GM12878 (cell line): ENCODE results near the gene RGS6. TPM values are rescaled to one million over a fixed set of nuclear protein-coding genes. Genes with fewer than 3 reads are reported as not detected.

ENCODE experiments used
- ATAC-seq: fragments of 200-7000 bp; cut with Tn5 transposase; 3 replicates; pipeline ENCODE4 v1.9.1; 2020; ENCODE audit warnings: mild to moderate bottlenecking, moderate library complexity
- BruUV-seq: library from RNA; stranded (reverse); fragments of 400-500 nt; replicated peaks from 2 replicates; lab custom pipeline; 2021; lab: Mats Ljungman, UMichigan
- CTCF ChIA-PET: fragments of 300-600 bp; sonication (Branson Sonifier 250); formaldehyde crosslinking; extraction: SDS; loops from one replicate; lab custom pipeline; 2021; ENCODE audit warnings: inconsistent platforms; lab: Yijun Ruan, JAX
- POLR2A ChIA-PET: fragments of 350-600 bp; formaldehyde crosslinking; extraction: SDS; loops from one replicate; lab custom pipeline; 2021; ENCODE audit warnings: inconsistent platforms; lab: Charles Lee
- RAD21 ChIA-PET: fragments of 300-600 bp; sonication (Branson Sonifier 250); formaldehyde crosslinking; loops from one replicate; lab custom pipeline; 2023; ENCODE audit warnings: antibody characterized with exemption; ENCODE audit not compliant: unreplicated experiment; lab: Charles Lee
- SMC1A ChIA-PET: fragments of 300-600 bp; sonication (Branson Sonifier 250); formaldehyde crosslinking; loops from one replicate; lab custom pipeline; 2023; ENCODE audit not compliant: unreplicated experiment, uncharacterized antibody; lab: Charles Lee
- DNase-seq: peaks from one replicate; pipeline ENCODE4 v3.0.0-alpha.2; 2011; ENCODE audit warnings: low read depth, low spot score
- FAIRE-seq: peaks from 3 replicates; lab custom pipeline; 2011; peaks lifted over from hg19 to GRCh38; lab: Jason Lieb, UNC
- H2AFZ ChIP-seq: 2 replicates; pipeline ENCODE4 v1.6.0; 2011; ENCODE audit warnings: low read depth, low read length, control low read depth; ENCODE audit not compliant: control insufficient read depth
- H3K27ac ChIP-seq: 2 replicates; pipeline ENCODE4 v1.5.1; 2011; ENCODE audit warnings: control low read depth; ENCODE audit not compliant: control insufficient read depth, insufficient read depth
- H3K27me3 ChIP-seq, 2 experiments: replicated peaks in 1 of 2; 2 replicates each; pipeline versions ENCODE4 v1.6.0 to v1.6.1; 2011; ENCODE audit warnings: low read length in 1 of 2; ENCODE audit not compliant: control insufficient read depth in 2 of 2, insufficient read depth in 2 of 2
- H3K36me3 ChIP-seq, 2 experiments: 2 replicates each; pipeline ENCODE4 v1.5.1; 2011; ENCODE audit warnings: low read length in 1 of 2; ENCODE audit not compliant: control insufficient read depth in 2 of 2, insufficient read depth in 2 of 2
- H3K4me1 ChIP-seq: 2 replicates; pipeline ENCODE4 v1.6.1; 2011; ENCODE audit warnings: mild to moderate bottlenecking, low read length, moderate library complexity, mixed read lengths; ENCODE audit not compliant: control insufficient read depth, insufficient read depth
- H3K4me2 ChIP-seq: 2 replicates; pipeline ENCODE4 v1.6.0; 2011; ENCODE audit warnings: control low read depth; ENCODE audit not compliant: control insufficient read depth, insufficient read depth
- H3K4me3 ChIP-seq: fragments of 200-600 bp; sonication (generic); 2 replicates; pipeline ENCODE4 v1.5.1; 2016
- H3K79me2 ChIP-seq: 2 replicates; pipeline ENCODE4 v1.6.0; 2011; ENCODE audit warnings: low read length; ENCODE audit not compliant: control insufficient read depth, insufficient read depth
- H3K9ac ChIP-seq: 2 replicates; pipeline ENCODE4 v1.8.0; 2011; ENCODE audit warnings: low read length, control low read depth, mixed read lengths; ENCODE audit not compliant: control insufficient read depth, insufficient read depth
- H3K9me3 ChIP-seq: replicated peaks from 3 replicates; pipeline ENCODE4 v1.5.1; 2011; ENCODE audit warnings: mild to moderate bottlenecking, low read length; ENCODE audit not compliant: control insufficient read depth, insufficient read depth
- H4K20me1 ChIP-seq: 2 replicates; pipeline ENCODE4 v1.6.0; 2011; ENCODE audit not compliant: control insufficient read depth, insufficient read depth
- BCL11A ChIP-seq: IDR thresholded peaks from 2 replicates; pipeline ENCODE4 v1.6.1; 2011; ENCODE audit warnings: low read depth, low read length
- EED ChIP-seq: sonication (generic); IDR thresholded peaks from 2 replicates; pipeline ENCODE4 v1.6.1; 2016; ENCODE audit warnings: antibody characterized with exemption, low read depth
- HCFC1 ChIP-seq: fragments of 150-350 bp; IDR thresholded peaks from 2 replicates; pipeline ENCODE4 v1.6.1; 2014; ENCODE audit warnings: low read length
- MXI1 ChIP-seq: fragments of 150-350 bp; IDR thresholded peaks from 2 replicates; pipeline ENCODE4 v1.6.1; 2011; ENCODE audit warnings: low read depth, mild to moderate bottlenecking, inconsistent platforms, low read length, improper control_type of control experiment
- NFYA ChIP-seq: IDR thresholded peaks from 2 replicates; pipeline ENCODE4 v1.6.1; 2011; ENCODE audit warnings: low read depth, mild to moderate bottlenecking, low read length, improper control_type of control experiment, borderline replicate concordance
- RB1 ChIP-seq: fragments of 450-650 bp; formaldehyde crosslinking; IDR thresholded peaks from 2 replicates; pipeline ENCODE4 v1.6.1; 2017; ENCODE audit warnings: mild to moderate bottlenecking, borderline replicate concordance
- RELA ChIP-seq: fragments of 450-650 bp; IDR thresholded peaks from 2 replicates; pipeline ENCODE4 v1.8.0; 2014; ENCODE audit warnings: borderline replicate concordance; ENCODE audit not compliant: partially characterized antibody
- SMAD1 ChIP-seq: fragments of 450-650 bp; IDR thresholded peaks from 2 replicates; pipeline ENCODE4 v1.6.1; 2018; ENCODE audit warnings: mild to moderate bottlenecking, low read depth; ENCODE audit not compliant: partially characterized antibody
- TARDBP ChIP-seq: IDR thresholded peaks from 2 replicates; pipeline ENCODE4 v1.6.1; 2016; ENCODE audit warnings: borderline replicate concordance
- ZNF24 ChIP-seq: fragments of 450-650 bp; IDR thresholded peaks from 2 replicates; pipeline ENCODE4 v1.6.1; 2017; ENCODE audit warnings: antibody characterized with exemption, mild to moderate bottlenecking
- ZNF384 ChIP-seq: IDR thresholded peaks from 2 replicates; pipeline ENCODE4 v1.6.1; 2012; ENCODE audit warnings: low read depth, mild to moderate bottlenecking, low read length, improper control_type of control experiment, borderline replicate concordance
- ZSCAN29 ChIP-seq: fragments of 450-650 bp; IDR thresholded peaks from 2 replicates; pipeline ENCODE4 v1.6.1; 2017; ENCODE audit warnings: mild to moderate bottlenecking, moderate library complexity
- WGBS: methylation state at CpG from one replicate; pipeline ENCODE4 v1.1.6; 2016; ENCODE audit warnings: low lambda C conversion rate; ENCODE audit not compliant: insufficient replicate concordance, insufficient coverage; ENCODE audit errors: missing lambda C conversion rate; 5-methylcytosine and 5-hydroxymethylcytosine counted together
- in situ Hi-C: fragments of 300-500 bp; cut with MboI; formaldehyde crosslinking; loops from 9 replicates; pipeline ENCODE4 v1.14.3; 2018; ENCODE audit warnings: mixed read lengths
- intact Hi-C: fragments of 100-400 bp; cut with micrococcal nuclease; formaldehyde crosslinking; loops from one replicate; pipeline ENCODE4 v1.14.2; 2022; ENCODE audit not compliant: unreplicated experiment
- polyA plus RNA-seq, 11 experiments: library from polyadenylated mRNA; depleted of rRNA in 4 of 11; unstranded in 6 of 11; stranded (reverse) in 5 of 11; fragments of >200 nt; fragmentation: Nextera tagmentation in 4 of 11; fragmentation: Illumina TruSeq in 1 of 11; extraction: Ambion mirVana in 4 of 11; extraction: Trizol in 1 of 11; gene quantifications; 1 replicate in 1 of 11; 2 replicates in 10 of 11; pipeline versions ENCODE4 v1.2.1 to v1.2.3, GENCODE V29; 2011 to 2016; ENCODE audit warnings: inconsistent platforms in 2 of 11, missing spikeins in 2 of 11, low read depth in 1 of 11
- total RNA-seq, 4 experiments: library from RNA; depleted of rRNA in 3 of 4; stranded (reverse); fragments of >200 nt in 3 of 4; fragmentation: Illumina TruSeq in 1 of 4; extraction: Trizol in 1 of 4; gene quantifications; 2 replicates each; pipeline versions ENCODE4 v1.2.1 to v1.2.3, GENCODE V29; 2013 to 2021
- TF ChIP-seq, protein P1 (sequence below): fragments of 450-650 bp; IDR thresholded peaks from 2 replicates; pipeline ENCODE4 v1.6.1; 2018; ENCODE audit warnings: borderline replicate concordance, mild to moderate bottlenecking; ENCODE audit not compliant: partially characterized antibody
- TF ChIP-seq, protein P2 (sequence below): fragments of 450-650 bp; IDR thresholded peaks from 2 replicates; pipeline ENCODE4 v1.6.1; 2017; ENCODE audit warnings: low read depth, mild to moderate bottlenecking, moderate library complexity
- TF ChIP-seq, protein P3 (sequence below): fragments of 450-650 bp; formaldehyde crosslinking; IDR thresholded peaks from 2 replicates; pipeline ENCODE4 v1.4.0; 2022; ENCODE audit warnings: mild to moderate bottlenecking, moderate library complexity

Gene RGS6
- total and polyA plus RNA-seq, 10 of the 15 experiments (the other 5 are each of a cell fraction or from before 2014, with no cell fraction given), result 3.9 to 18.1 (median 12.4) TPM

DNA sequence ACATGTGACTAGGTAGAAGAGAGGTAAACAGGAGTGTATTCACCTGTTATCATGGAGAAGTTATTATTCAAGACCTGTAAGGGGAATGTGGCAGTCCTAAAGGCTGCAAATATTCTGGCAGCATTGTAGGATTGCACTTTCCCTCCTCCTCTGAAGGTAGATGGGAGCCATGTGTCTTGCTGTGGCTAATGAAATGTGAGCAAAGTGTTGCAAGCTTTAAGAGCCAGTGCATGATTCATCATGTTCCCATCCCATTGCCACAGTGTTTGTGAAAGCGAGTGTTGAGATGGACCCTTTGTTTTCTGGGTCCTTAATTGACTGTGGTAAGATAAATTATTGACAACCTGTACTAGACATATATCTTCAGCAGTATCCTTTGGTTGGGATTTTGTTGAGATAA lies 128.7 kb downstream of the RGS6 start (continued):
- TF ChIP-seq BCL11A (no peak), ZNF384 (no peak), EED (no peak), ZSCAN29 (no peak), ZNF24 (no peak), TARDBP (no peak)
- TF ChIP-seq, protein P1, sequence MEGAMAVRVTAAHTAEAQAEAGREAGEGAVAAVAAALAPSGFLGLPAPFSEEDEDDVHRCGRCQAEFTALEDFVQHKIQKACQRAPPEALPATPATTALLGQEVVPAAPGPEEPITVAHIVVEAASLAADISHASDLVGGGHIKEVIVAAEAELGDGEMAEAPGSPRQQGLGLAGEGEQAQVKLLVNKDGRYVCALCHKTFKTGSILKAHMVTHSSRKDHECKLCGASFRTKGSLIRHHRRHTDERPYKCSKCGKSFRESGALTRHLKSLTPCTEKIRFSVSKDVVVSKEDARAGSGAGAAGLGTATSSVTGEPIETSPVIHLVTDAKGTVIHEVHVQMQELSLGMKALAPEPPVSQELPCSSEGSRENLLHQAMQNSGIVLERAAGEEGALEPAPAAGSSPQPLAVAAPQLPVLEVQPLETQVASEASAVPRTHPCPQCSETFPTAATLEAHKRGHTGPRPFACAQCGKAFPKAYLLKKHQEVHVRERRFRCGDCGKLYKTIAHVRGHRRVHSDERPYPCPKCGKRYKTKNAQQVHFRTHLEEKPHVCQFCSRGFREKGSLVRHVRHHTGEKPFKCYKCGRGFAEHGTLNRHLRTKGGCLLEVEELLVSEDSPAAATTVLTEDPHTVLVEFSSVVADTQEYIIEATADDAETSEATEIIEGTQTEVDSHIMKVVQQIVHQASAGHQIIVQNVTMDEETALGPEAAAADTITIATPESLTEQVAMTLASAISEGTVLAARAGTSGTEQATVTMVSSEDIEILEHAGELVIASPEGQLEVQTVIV, result no peak
- TF ChIP-seq, protein P2, sequence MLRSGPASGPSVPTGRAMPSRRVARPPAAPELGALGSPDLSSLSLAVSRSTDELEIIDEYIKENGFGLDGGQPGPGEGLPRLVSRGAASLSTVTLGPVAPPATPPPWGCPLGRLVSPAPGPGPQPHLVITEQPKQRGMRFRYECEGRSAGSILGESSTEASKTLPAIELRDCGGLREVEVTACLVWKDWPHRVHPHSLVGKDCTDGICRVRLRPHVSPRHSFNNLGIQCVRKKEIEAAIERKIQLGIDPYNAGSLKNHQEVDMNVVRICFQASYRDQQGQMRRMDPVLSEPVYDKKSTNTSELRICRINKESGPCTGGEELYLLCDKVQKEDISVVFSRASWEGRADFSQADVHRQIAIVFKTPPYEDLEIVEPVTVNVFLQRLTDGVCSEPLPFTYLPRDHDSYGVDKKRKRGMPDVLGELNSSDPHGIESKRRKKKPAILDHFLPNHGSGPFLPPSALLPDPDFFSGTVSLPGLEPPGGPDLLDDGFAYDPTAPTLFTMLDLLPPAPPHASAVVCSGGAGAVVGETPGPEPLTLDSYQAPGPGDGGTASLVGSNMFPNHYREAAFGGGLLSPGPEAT, result no peak

DNA sequence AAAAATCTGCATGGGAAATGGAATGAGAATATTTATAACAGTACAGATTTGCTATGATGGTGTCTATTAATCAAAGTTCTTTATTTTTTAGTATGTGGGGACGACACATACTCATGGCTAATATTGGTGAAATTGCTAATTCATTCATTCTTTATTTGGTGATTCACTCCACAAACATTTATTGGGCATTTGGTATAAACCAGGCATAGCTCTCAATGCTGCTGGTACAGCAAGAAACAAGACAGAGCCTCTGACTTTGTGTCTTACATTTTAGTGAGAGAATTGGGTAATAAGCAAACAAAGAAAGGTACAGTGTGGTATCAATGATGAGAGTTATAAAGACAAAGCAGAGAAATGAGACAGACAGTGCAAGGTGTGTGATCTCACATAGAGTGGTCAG lies 129.5 kb downstream of the RGS6 start:
- ChIA-PET RAD21 (interaction anchor here (4.6 kb wide), 1 partner anchor 13 kb away, joined by 20 read pairs; no protein-coding TSS in a partner anchor), CTCF (interaction anchor here (1.7 kb wide), 1 partner anchor 43 kb away, joined by 5 read pairs; no protein-coding TSS in a partner anchor), SMC1A (interaction anchor here (1.2 to 4.3 kb wide), 4 partner anchors 9 to 42 kb away, joined by 8 to 16 read pairs (median 10); no protein-coding TSS in a partner anchor), POLR2A (interaction anchor here (0.9 kb wide), 1 partner anchor 9 kb away, joined by 3 read pairs; no protein-coding TSS in a partner anchor)
- ATAC-seq, result no peak
- H3K4me3 ChIP-seq, result no peak overlapping the region
- H3K36me3 ChIP-seq, result no peaks in the 10 kb centered on the region
- intact Hi-C loops (no loop called here), in situ Hi-C loops (no loop called here)
- H3K79me2 ChIP-seq, result no peaks in the 10 kb centered on the region
- H3K27me3 ChIP-seq, result no peaks in the 10 kb centered on the region
- WGBS, result 0% methylated on average over 1 of the region's 1 CpG
- no peak overlapping the region for H3K9ac ChIP-seq
- H3K9me3 ChIP-seq, result no peaks in the 10 kb centered on the region
- no peak for DNase-seq
- H3K4me2 ChIP-seq, result no peak overlapping the region
- no peak for FAIRE-seq
- H3K27ac ChIP-seq, result no peak overlapping the region
- BruUV-seq, result no TSS peak
- H2AFZ ChIP-seq, result no peak overlapping the region
- no peaks in the 10 kb centered on the region for H4K20me1 ChIP-seq
- no peaks in the 10 kb centered on the region for H3K4me1 ChIP-seq
- TF ChIP-seq NFYA (no peak), HCFC1 (no peak), SMAD1 (no peak), RB1 (no peak), EED (no peak), MXI1 (no peak), RELA (no peak)
- TF ChIP-seq, protein P3, sequence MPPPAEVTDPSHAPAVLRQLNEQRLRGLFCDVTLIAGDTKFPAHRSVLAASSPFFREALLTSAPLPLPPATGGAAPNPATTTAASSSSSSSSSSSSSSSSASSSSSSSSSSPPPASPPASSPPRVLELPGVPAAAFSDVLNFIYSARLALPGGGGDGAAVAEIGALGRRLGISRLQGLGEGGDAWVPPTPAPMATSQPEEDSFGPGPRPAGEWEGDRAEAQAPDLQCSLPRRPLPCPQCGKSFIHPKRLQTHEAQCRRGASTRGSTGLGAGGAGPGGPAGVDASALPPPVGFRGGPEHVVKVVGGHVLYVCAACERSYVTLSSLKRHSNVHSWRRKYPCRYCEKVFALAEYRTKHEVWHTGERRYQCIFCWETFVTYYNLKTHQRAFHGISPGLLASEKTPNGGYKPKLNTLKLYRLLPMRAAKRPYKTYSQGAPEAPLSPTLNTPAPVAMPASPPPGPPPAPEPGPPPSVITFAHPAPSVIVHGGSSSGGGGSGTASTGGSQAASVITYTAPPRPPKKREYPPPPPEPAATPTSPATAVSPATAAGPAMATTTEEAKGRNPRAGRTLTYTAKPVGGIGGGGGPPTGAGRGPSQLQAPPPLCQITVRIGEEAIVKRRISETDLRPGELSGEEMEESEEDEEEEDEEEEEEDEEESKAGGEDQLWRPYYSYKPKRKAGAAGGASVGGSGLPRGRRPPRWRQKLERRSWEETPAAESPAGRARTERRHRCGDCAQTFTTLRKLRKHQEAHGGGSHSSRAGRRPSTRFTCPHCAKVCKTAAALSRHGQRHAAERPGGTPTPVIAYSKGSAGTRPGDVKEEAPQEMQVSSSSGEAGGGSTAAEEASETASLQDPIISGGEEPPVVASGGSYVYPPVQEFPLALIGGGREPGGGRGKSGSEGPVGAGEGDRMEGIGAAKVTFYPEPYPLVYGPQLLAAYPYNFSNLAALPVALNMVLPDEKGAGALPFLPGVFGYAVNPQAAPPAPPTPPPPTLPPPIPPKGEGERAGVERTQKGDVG (CRISPR knock-in tag), result no peak
